B cell (primary cell): ENCODE data around the gene RIT2. TPM values are rescaled to one million over a fixed set of nuclear protein-coding genes. Genes with fewer than 3 reads are reported as not detected.

Experiments
- ATAC-seq: fragments of 200-7000 bp; cut with Tn5 transposase; one replicate; pipeline ENCODE4 v1.10.0; 2021; ENCODE audit warnings: low read depth, mild to moderate bottlenecking, moderate number of reproducible peaks, moderate library complexity
- CTCF ChIA-PET: fragments of 350-600 bp; sonication (Branson Sonifier 250); formaldehyde crosslinking; loops from one replicate; lab custom pipeline; 2021; ENCODE audit warnings: antibody characterized with exemption, inconsistent platforms; lab: Charles Lee
- POLR2A ChIA-PET: fragments of 350-600 bp; sonication (Branson Sonifier 250); formaldehyde crosslinking; loops from one replicate; lab custom pipeline; 2021; ENCODE audit warnings: antibody characterized with exemption; lab: Charles Lee
- DNase-seq: peaks from one replicate; pipeline ENCODE4 v3.0.0; 2013
- H2AFZ ChIP-seq: 2 replicates; pipeline ENCODE4 v1.6.1; 2012; ENCODE audit warnings: mild to moderate bottlenecking, low read depth, low read length; ENCODE audit not compliant: insufficient read depth, poor library complexity, severe bottlenecking
- H3K27ac ChIP-seq, 2 donors: 1 replicate in 1 of 2; 2 replicates in 1 of 2; pipeline ENCODE4 v1.5.1; 2012 to 2013; ENCODE audit warnings: low read length in 2 of 2, mild to moderate bottlenecking in 2 of 2, moderate library complexity in 1 of 2
- H3K27me3 ChIP-seq, 4 experiments: fragments of 200-600 bp in 1 of 4; sonication (generic) in 1 of 4; replicated peaks in 1 of 4; 1 replicate in 2 of 4; 2 replicates in 2 of 4; pipeline versions ENCODE4 v1.6.1 to v1.7.0; 2013 to 2016; ENCODE audit warnings: low read length in 3 of 4, mild to moderate bottlenecking in 2 of 4, mixed read lengths in 1 of 4, moderate library complexity in 1 of 4; ENCODE audit not compliant: insufficient read depth in 4 of 4, control insufficient read depth in 3 of 4; ENCODE audit errors: control extremely low read depth in 1 of 4
- H3K36me3 ChIP-seq, 2 experiments: replicated peaks in 1 of 2; 1 replicate in 1 of 2; 2 replicates in 1 of 2; pipeline versions ENCODE4 v1.6.1 to v1.7.1; 2013; ENCODE audit warnings: low read length in 1 of 2; ENCODE audit not compliant: insufficient read depth in 2 of 2, control insufficient read depth in 1 of 2; ENCODE audit errors: control extremely low read depth in 1 of 2, extremely low read depth in 1 of 2
- H3K4me1 ChIP-seq, 2 donors: fragments of 200-600 bp in 1 of 2; sonication (generic) in 1 of 2; 1 replicate in 1 of 2; 2 replicates in 1 of 2; pipeline versions ENCODE4 v1.5.1 to v1.6.1; 2013 to 2017; ENCODE audit warnings: low read length in 2 of 2; ENCODE audit not compliant: control insufficient read depth in 2 of 2, insufficient read depth in 2 of 2
- H3K4me2 ChIP-seq: replicated peaks from 2 replicates; pipeline ENCODE3; 2012; ENCODE audit warnings: mild to moderate bottlenecking, low read depth, low read length; ENCODE audit not compliant: poor library complexity, severe bottlenecking
- H3K4me3 ChIP-seq, 5 experiments: fragments of 200-600 bp in 1 of 5; sonication (generic) in 1 of 5; 1 replicate in 3 of 5; 2 replicates in 2 of 5; pipeline versions ENCODE4 v1.5.1 to v1.7.0; 2011 to 2016; ENCODE audit warnings: low read length in 4 of 5, mild to moderate bottlenecking in 4 of 5, low read depth in 2 of 5, control low read depth in 1 of 5, moderate library complexity in 1 of 5; ENCODE audit not compliant: insufficient read depth in 1 of 5; ENCODE audit errors: control extremely low read depth in 1 of 5, extremely low read depth in 1 of 5
- H3K79me2 ChIP-seq: fragments of 200-600 bp; sonication (generic); one replicate; pipeline ENCODE4 v1.6.0; 2016; ENCODE audit warnings: low read length; ENCODE audit not compliant: control insufficient read depth, insufficient read depth
- H3K9ac ChIP-seq: fragments of 200-600 bp; sonication (generic); 2 replicates; pipeline ENCODE4 v1.6.1; 2017; ENCODE audit warnings: mild to moderate bottlenecking, low read length, moderate library complexity
- H3K9me3 ChIP-seq, 3 donors: one replicate each; pipeline versions ENCODE4 v1.6.1 to v1.7.1; 2013; ENCODE audit warnings: low read length in 2 of 3; ENCODE audit not compliant: control insufficient read depth in 2 of 3, insufficient read depth in 1 of 3; ENCODE audit errors: control extremely low read depth in 1 of 3
- H4K20me1 ChIP-seq: 2 replicates; pipeline ENCODE4 v1.6.0; 2012; ENCODE audit warnings: mild to moderate bottlenecking, low read length; ENCODE audit not compliant: insufficient read depth, control insufficient read depth, poor library complexity, severe bottlenecking
- H3K27ac Mint-ChIP-seq: one replicate; pipeline ENCODE4 v1.8.0; 2021; ENCODE audit warnings: mixed read lengths
- H3K27me3 Mint-ChIP-seq: one replicate; pipeline ENCODE4 v1.8.0; 2021; ENCODE audit warnings: mixed read lengths
- H3K4me1 Mint-ChIP-seq: one replicate; pipeline ENCODE4 v1.8.0; 2021; ENCODE audit warnings: mixed read lengths
- H3K4me3 Mint-ChIP-seq: one replicate; pipeline ENCODE4 v1.8.0; 2021; ENCODE audit warnings: mixed read lengths
- H3K9me3 Mint-ChIP-seq: one replicate; pipeline ENCODE4 v1.8.0; 2022; ENCODE audit warnings: mixed read lengths; ENCODE audit not compliant: insufficient read depth
- CTCF ChIP-seq: fragments of 200-600 bp; IDR thresholded peaks from one replicate; pipeline ENCODE4 v1.8.0; 2022; ENCODE audit warnings: antibody characterized with exemption, mild to moderate bottlenecking
- EZH2 ChIP-seq: IDR thresholded peaks from 2 replicates; pipeline ENCODE4 v1.6.1; 2012; ENCODE audit warnings: borderline replicate concordance, low read depth, mild to moderate bottlenecking, moderate library complexity, low read length; ENCODE audit not compliant: insufficient read depth, poor library complexity, severe bottlenecking
- WGBS: methylation state at CpG from one replicate; pipeline ENCODE4 v1.1.5; 2013; ENCODE audit warnings: missing lambda C conversion rate; ENCODE audit not compliant: insufficient coverage; 5-methylcytosine and 5-hydroxymethylcytosine counted together
- intact Hi-C: fragments of 100-400 bp; cut with micrococcal nuclease; formaldehyde crosslinking; loops from one replicate; pipeline ENCODE4 v1.10.0; 2022
- polyA plus RNA-seq: library from polyadenylated mRNA; depleted of rRNA; stranded (reverse); fragments of >200 nt; gene quantifications from 2 replicates; pipeline ENCODE4 v1.2.3, GENCODE V29; 2012
- total RNA-seq, 2 donors: library from RNA; stranded (reverse); fragments of 120-200 nt in 1 of 2; gene quantifications; 1 replicate in 1 of 2; 2 replicates in 1 of 2; pipeline versions ENCODE4 v1.2.3 to v1.2.4, GENCODE V29; 2013 to 2022

The RIT2 gene
- total and polyA plus RNA-seq, 2 donors (not counting 1 experiment from before 2014, with no cell fraction given), result not detected

- H3K4me1 Mint-ChIP-seq, result no peaks in the 10 kb centered on the region
- H4K20me1 ChIP-seq, result no peaks in the 10 kb centered on the region
- no peak overlapping the region for H3K4me2 ChIP-seq
- H3K9ac ChIP-seq, result no peak overlapping the region
- TF ChIP-seq CTCF (no peak), EZH2 (no peak)
- H3K4me3 ChIP-seq, result no peak overlapping the region
- H3K9me3 Mint-ChIP-seq, result no peaks in the 10 kb centered on the region
- H3K9me3 ChIP-seq, result peaks cover 0 to 4% (median 0%) of the 10 kb centered on the region in 3 donors
- no peak overlapping the region for H3K27ac ChIP-seq
- DNase-seq (no peak), ATAC-seq (no peak)
- whole genome bisulfite sequencing, result no CpG with 5 or more reads among the region's 2 CpGs
- H3K4me3 Mint-ChIP-seq, result no peak overlapping the region
- no peak overlapping the region for H3K27ac Mint-ChIP-seq
- no peak overlapping the region for H2AFZ ChIP-seq
- H3K79me2 ChIP-seq, result no peaks in the 10 kb centered on the region
- CTCF ChIA-PET, result no interaction called here
- H3K27me3 ChIP-seq, result no peaks in the 10 kb centered on the region
- H3K4me1 ChIP-seq, result no peaks in the 10 kb centered on the region
- POLR2A ChIA-PET, result no interaction called here
- intact Hi-C loops, result no loop called here
- H3K27me3 Mint-ChIP-seq, result no peaks in the 10 kb centered on the region
- no peaks in the 10 kb centered on the region for H3K36me3 ChIP-seq
These were observed 178.0 kb downstream of the RIT2 start for GRCh38 chr18:42937436-42937835.

GRCh38 chr18:42936289-42936688 is 179.2 kb downstream of the RIT2 start:
- DNase-seq (no peak), ATAC-seq (no peak)
- H3K27me3 ChIP-seq, result no peaks in the 10 kb centered on the region
- H3K9me3 Mint-ChIP-seq, result no peaks in the 10 kb centered on the region
- no peak overlapping the region for H3K4me3 ChIP-seq
- no peak overlapping the region for H2AFZ ChIP-seq
- no peak overlapping the region for H3K9ac ChIP-seq
- TF ChIP-seq EZH2 (no peak), CTCF (no peak)
- no CpG with 5 or more reads among the region's 2 CpGs for WGBS
- ChIA-PET POLR2A (no interaction called here), CTCF (no interaction called here)
- no peaks in the 10 kb centered on the region for H3K36me3 ChIP-seq
- no peaks in the 10 kb centered on the region for H3K79me2 ChIP-seq
- intact Hi-C loops, result no loop called here
- H3K4me3 Mint-ChIP-seq, result no peak overlapping the region
- H3K27ac ChIP-seq, result no peak overlapping the region
- no peak overlapping the region for H3K27ac Mint-ChIP-seq
- peaks cover 0 to 4% (median 0%) of the 10 kb centered on the region in 3 donors for H3K9me3 ChIP-seq
- no peak overlapping the region for H3K4me2 ChIP-seq
- no peaks in the 10 kb centered on the region for H3K27me3 Mint-ChIP-seq
- no peaks in the 10 kb centered on the region for H4K20me1 ChIP-seq
- no peaks in the 10 kb centered on the region for H3K4me1 Mint-ChIP-seq
- no peaks in the 10 kb centered on the region for H3K4me1 ChIP-seq
